Esophagus (tissue), 2 donors: ENCODE results near the gene OR51B5. TPM values are rescaled to one million over a fixed set of nuclear protein-coding genes. Genes with fewer than 3 reads are reported as not detected.

Experiments
- H3K27ac ChIP-seq, 2 donors: one replicate each; pipeline ENCODE4 v1.5.1; 2013; ENCODE audit warnings: low read depth in 2 of 2, mild to moderate bottlenecking in 2 of 2, inconsistent platforms in 1 of 2, low read length in 1 of 2, moderate library complexity in 1 of 2
- H3K27me3 ChIP-seq, 2 donors: one replicate each; pipeline ENCODE4 v1.6.1; 2013; ENCODE audit warnings: low read length in 2 of 2, control low read depth in 1 of 2, mild to moderate bottlenecking in 1 of 2; ENCODE audit not compliant: insufficient read depth in 2 of 2, control insufficient read depth in 1 of 2
- H3K36me3 ChIP-seq, 2 donors: one replicate each; pipeline ENCODE4 v1.6.1; 2013; ENCODE audit warnings: low read length in 1 of 2; ENCODE audit not compliant: control insufficient read depth in 2 of 2, insufficient read depth in 2 of 2
- H3K4me1 ChIP-seq, 2 donors: one replicate each; pipeline ENCODE4 v1.6.1; 2013; ENCODE audit warnings: low read length in 1 of 2; ENCODE audit not compliant: control insufficient read depth in 2 of 2, insufficient read depth in 2 of 2
- H3K4me3 ChIP-seq, 2 donors: one replicate each; pipeline ENCODE4 v1.5.1; 2013; ENCODE audit warnings: low read length in 2 of 2, mild to moderate bottlenecking in 2 of 2, low read depth in 1 of 2, moderate library complexity in 1 of 2
- H3K9me3 ChIP-seq, 2 donors: one replicate each; pipeline ENCODE4 v1.6.1; 2013; ENCODE audit warnings: mild to moderate bottlenecking in 2 of 2, low read depth in 1 of 2, low read length in 1 of 2, moderate library complexity in 1 of 2; ENCODE audit not compliant: control insufficient read depth in 2 of 2, insufficient read depth in 1 of 2
- WGBS, 2 donors: extraction: QIAGEN DNeasy Blood & Tissue Kit; methylation state at CpG; one replicate each; pipeline ENCODE4 v1.1.7; 2013; 5-methylcytosine and 5-hydroxymethylcytosine counted together
- polyA plus RNA-seq, 2 donors: library from polyadenylated mRNA; stranded (reverse); fragments of 200-250 nt; gene quantifications; one replicate each; pipeline ENCODE4 v1.2.3, GENCODE V29; 2013
- donor health status: healthy with polysubstance abuse.
- donor health status: Bipolar disorder and iron deficiency.

OR51B5 gene, protein sequence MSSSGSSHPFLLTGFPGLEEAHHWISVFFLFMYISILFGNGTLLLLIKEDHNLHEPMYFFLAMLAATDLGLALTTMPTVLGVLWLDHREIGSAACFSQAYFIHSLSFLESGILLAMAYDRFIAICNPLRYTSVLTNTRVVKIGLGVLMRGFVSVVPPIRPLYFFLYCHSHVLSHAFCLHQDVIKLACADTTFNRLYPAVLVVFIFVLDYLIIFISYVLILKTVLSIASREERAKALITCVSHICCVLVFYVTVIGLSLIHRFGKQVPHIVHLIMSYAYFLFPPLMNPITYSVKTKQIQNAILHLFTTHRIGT
- polyA plus RNA-seq, result not detected

DNA sequence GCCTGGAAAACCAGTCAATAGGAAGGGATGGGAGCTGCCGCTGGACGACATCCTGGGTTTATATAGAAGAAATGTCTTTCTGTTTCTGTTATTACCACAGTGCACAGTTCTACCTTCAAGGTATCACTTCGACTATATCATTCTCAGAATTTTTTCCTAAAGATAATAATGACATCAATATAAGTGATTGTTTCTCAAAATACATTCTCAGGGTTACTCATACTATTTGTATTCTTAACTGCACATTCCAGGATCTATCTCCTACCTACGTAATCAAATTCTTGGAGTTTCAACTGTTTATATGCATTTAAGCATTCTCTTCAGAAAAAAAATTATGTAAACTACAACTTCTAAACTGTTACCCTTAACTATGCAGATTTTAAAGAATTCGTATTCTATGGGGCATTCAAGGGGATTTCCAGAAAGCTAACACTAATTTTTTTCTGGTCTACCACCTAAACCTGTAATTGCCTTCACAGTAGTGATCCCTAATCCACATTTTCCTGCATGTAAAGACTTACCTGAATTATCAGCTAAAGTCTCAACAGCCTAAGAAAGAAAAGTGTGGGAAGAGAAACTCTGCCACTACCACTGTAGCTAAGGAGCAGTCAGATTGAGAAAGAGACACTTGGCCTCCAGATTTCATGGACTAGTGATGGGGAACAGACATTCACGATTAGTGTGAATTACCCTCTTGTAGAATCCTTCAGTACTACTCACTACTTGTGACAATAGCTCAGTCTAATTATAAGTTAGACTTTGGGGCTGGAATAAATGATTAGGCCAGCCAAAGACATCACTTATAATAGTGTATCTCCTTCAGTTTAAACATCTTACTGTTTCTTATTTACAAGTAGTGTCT lies at the start of gene OR51B5:
TSS of gene OR51B5 (minus strand) at position 51 of the 862 bp plus-strand sequence. CDS start at position 51, 0 bp downstream.
- H3K27me3 ChIP-seq, result no peaks in the 10 kb centered on the region
- no peaks in the 10 kb centered on the region for H3K9me3 ChIP-seq
- no peaks in the 10 kb centered on the region for H3K36me3 ChIP-seq
- H3K4me1 ChIP-seq, result no peaks in the 10 kb centered on the region
- no peak within 1 kb of the TSS for H3K27ac ChIP-seq
- no peak within 1 kb of the TSS for H3K4me3 ChIP-seq
- 68 to 69% methylated on average over 6 of the region's 6 CpGs for WGBS, 2 donors

DNA sequence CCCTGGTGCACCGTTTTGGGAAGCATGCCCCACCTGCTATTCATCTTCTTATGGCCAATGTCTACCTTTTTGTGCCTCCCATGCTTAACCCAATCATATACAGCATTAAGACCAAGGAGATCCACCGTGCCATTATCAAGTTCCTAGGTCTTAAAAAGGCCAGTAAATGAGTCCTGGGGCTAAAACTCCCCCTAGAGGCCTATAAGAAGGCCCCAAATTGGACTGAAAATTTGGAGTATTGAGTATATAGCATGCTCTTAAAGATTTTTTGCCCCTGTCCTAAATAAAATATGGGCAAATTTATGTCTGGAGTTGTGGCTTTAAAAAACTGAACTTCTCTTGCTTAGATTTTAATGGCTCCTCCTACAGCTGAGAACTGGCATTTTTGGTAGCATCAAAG lies 46.9 kb upstream of the OR51B5 start:
- 70 to 77% methylated on average over 2 of the region's 2 CpGs for WGBS, 2 donors
- no peaks in the 10 kb centered on the region for H3K27me3 ChIP-seq
- H3K27ac ChIP-seq, result no peak overlapping the region
- H3K36me3 ChIP-seq, result no peaks in the 10 kb centered on the region
- no peak overlapping the region for H3K4me3 ChIP-seq
- H3K4me1 ChIP-seq, result no peaks in the 10 kb centered on the region
- H3K9me3 ChIP-seq, result peaks cover 0 to 6% of the 10 kb centered on the region in 2 donors

DNA sequence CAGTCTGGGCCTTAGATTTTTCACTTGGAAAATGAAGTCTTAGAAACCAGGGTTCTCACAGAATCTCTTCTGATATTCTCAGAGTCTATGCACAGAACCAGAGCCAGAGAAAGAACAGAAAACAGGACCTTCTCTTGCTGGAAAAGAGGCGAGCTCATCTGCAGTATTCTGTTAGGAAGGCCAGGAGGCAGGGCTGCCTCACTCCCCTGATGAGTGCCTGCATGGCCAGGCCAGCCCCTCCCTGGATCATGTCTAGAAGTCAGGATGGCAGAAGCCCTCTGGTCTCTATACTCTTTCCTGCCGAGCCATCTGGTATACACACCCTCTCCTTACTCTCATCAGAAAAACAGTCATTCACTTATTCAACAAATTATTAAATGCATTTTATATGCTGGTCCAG lies 41.0 kb upstream of the OR51B5 start:
- H3K36me3 ChIP-seq, result no peaks in the 10 kb centered on the region
- no peaks in the 10 kb centered on the region for H3K9me3 ChIP-seq
- H3K4me1 ChIP-seq, result no peaks in the 10 kb centered on the region
- H3K27ac ChIP-seq, result no peak overlapping the region
- no peaks in the 10 kb centered on the region for H3K27me3 ChIP-seq
- 63 to 67% methylated on average over 2 of the region's 2 CpGs for WGBS, 2 donors
- H3K4me3 ChIP-seq, result no peak overlapping the region

DNA sequence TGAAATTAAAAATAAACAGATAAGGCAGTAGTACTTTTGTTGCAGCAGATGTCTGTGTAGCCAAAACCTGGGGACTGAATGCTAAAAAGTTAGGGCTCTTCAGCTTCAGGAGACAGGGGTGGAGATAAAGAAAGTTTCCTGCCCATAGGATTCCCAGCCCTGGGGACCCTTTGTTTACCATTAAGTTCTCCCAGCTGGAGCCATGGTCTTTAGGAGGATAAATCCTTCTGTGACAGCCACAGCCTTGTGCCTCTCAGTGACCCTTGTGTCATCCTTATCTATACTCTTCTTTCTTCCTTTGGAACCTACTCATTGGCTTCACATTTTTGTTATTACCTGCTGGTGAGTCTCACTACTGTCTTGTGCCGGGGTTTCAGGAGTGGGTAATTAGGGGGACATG lies 40.3 kb upstream of the OR51B5 start, which contains the start of gene OR51M1:
TSS of gene OR51M1 (plus strand) at position 237 of the 400 bp plus-strand sequence. CDS start 5,587 bp downstream, outside the sequence.
- Histone ChIP-seq H3K4me3 (no peak within 1 kb of the TSS), H3K4me1 (no peaks in the 10 kb centered on the region), H3K27ac (no peak within 1 kb of the TSS), H3K27me3 (no peaks in the 10 kb centered on the region), H3K36me3 (no peaks in the 10 kb centered on the region), H3K9me3 (no peaks in the 10 kb centered on the region)
- 55 to 62% methylated on average over 1 of the region's 1 CpG for WGBS, 2 donors

DNA sequence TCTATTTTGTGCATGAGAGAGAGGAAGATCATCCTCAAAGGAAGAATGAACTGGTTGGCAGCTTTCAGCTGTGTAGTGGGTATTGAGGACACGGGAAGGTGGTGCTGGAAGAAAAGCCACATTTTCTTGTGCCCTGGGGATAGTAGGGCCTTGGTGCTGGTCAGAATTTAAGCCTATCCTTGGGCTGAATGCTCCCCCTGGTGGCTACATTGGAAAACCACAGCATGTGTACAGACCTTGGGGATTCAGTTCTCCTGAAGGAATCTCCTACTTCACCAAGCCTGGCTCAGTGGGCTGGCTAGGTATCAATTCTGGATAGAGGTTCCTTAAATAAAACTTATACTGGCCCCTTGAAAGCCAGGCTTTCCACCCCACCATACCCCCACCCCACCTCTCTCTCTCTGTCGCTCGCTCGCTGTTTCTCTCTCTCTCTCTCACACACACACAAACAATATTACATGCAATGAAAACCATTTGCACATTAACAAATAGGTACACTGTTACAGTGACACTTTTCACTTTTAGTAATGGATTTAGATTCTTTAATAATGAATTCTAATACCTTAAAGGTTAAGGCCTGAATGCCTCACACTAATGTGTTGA lies 37.5 kb upstream of the OR51B5 start:
- no peaks in the 10 kb centered on the region for H3K4me1 ChIP-seq
- H3K27me3 ChIP-seq, result no peaks in the 10 kb centered on the region
- no peaks in the 10 kb centered on the region for H3K9me3 ChIP-seq
- no peak overlapping the region for H3K4me3 ChIP-seq
- no peaks in the 10 kb centered on the region for H3K36me3 ChIP-seq
- H3K27ac ChIP-seq, result no peak overlapping the region
- 75 to 84% methylated on average over 4 of the region's 4 CpGs for WGBS, 2 donors

DNA sequence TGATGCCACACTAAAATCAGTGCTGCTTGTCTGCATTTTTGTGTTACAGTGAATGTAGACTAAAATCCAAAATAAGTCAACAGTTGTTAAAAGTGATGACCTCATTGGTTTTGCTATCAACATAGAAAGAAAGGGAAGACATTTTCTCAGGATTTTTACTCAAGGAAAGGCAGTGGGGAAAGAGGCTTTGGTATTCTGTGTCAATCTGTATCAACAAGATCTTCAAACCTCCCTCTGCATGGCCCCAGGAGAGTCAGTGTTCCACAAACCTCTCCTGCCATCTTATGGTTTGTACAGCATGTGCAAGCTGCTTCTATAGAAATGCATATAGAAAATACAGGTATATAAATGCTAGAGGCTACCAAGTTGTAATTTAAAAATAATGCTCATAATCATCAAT lies 26.5 kb upstream of the OR51B5 start:
- no peaks in the 10 kb centered on the region for H3K36me3 ChIP-seq
- H3K27me3 ChIP-seq, result no peaks in the 10 kb centered on the region
- no peak overlapping the region for H3K4me3 ChIP-seq
- H3K9me3 ChIP-seq, result peaks cover 0 to 3% of the 10 kb centered on the region in 2 donors
- no peak overlapping the region for H3K27ac ChIP-seq
- no peaks in the 10 kb centered on the region for H3K4me1 ChIP-seq

DNA sequence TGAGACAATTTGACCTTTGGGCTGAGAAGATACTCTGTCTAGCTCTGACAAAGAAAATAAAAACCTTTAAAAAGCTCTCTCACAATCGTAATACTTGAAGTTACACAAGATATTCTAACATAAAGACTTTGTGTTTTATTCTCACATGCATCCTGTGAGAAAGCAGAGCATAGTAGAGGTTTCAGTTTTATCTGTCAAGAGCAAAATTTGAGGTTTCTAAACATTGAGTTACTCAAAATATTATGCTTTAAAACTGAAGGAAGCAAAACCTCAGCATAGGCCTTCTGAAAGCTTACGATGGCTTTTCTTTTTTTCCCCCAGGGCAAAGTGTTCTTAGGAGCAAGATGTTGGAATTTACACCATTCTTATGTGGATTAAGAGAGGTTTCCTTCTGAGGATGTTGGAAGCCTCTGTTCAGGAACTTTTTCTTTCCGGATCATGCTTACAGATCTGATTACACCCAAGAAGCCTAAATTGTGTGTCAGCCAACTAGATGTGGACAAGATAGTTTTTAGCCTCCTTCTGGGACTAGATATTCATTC lies 25.2 kb upstream of the OR51B5 start:
- Histone ChIP-seq H3K4me3 (no peak overlapping the region), H3K27me3 (no peaks in the 10 kb centered on the region), H3K9me3 (peaks cover 0 to 3% of the 10 kb centered on the region in 2 donors), H3K4me1 (no peaks in the 10 kb centered on the region), H3K27ac (no peak overlapping the region), H3K36me3 (no peaks in the 10 kb centered on the region)
- 66 to 71% methylated on average over 3 of the region's 3 CpGs for WGBS, 2 donors

DNA sequence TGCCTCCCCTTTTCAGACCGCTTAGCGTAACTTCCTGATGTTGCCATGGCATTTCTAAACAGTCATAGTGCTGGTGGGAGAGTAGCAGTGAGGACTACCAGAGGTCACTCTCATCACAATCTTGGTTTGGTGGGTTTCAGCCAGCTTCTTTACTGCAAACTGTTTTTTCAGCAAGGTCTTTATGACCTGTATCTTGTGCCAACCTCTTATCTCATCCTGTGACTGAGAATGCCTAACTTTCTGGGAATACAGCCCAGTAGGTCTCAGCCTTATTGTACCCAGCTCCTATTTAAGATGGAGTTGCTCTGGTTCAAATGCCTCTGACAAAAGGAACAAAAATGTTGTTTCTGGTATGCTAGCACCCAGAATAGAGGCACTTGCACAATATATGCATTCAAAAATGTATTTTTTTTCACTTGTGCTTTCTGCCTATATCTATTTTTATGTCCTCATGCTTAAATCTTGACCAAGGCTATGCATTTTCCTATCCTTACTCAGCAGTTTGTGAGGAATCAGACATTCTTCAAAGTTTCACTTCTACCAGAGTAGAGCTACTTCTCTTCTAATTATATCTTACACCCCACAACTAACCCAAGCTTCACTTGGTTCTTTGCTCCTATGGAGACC lies 24.2 kb upstream of the OR51B5 start:
- no peaks in the 10 kb centered on the region for H3K27me3 ChIP-seq
- no peaks in the 10 kb centered on the region for H3K4me1 ChIP-seq
- H3K27ac ChIP-seq, result no peak overlapping the region
- no peaks in the 10 kb centered on the region for H3K36me3 ChIP-seq
- no peak overlapping the region for H3K4me3 ChIP-seq
- 75 to 82% methylated on average over 2 of the region's 2 CpGs for WGBS, 2 donors
- H3K9me3 ChIP-seq, result no peaks in the 10 kb centered on the region

DNA sequence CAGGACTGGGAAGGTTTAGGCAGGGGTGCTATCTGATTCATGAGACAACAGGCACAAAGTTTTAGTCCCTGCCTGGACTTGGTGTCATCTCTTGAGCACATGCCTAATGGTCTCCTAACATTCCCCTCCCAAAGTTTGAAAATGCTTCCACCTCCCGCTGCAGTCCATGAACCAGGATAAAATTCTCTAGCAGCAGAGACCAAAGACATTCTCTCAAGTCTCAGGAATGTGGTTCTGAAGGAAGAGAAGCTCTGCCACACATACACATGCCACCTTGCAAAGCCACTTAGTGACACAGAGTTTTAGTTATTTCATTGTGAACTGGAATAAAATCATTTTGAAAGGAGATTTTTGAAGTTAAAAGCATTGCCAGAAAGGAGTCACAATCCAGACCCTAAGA lies 23.5 kb upstream of the OR51B5 start:
- Histone ChIP-seq H3K4me3 (no peak overlapping the region), H3K27ac (no peak overlapping the region), H3K36me3 (no peaks in the 10 kb centered on the region), H3K4me1 (no peaks in the 10 kb centered on the region), H3K9me3 (no peaks in the 10 kb centered on the region), H3K27me3 (no peaks in the 10 kb centered on the region)
- 68 to 69% methylated on average over 1 of the region's 1 CpG for WGBS, 2 donors
